HG03159 (cell line): ENCODE measurements around the gene LDAH.

ENCODE experiments used
- ATAC-seq: cut with Tn5 transposase; IDR thresholded peaks from one replicate; pipeline ENCODE4 v1.9.1; 2021; ENCODE audit warnings: mild to moderate bottlenecking, moderate library complexity; ENCODE audit not compliant: unreplicated experiment

The LDAH gene

GRCh38 chr2:20781656-20782265 is 41.1 kb downstream of the LDAH start:
- peak; percentile 80 for ATAC-seq

DNA sequence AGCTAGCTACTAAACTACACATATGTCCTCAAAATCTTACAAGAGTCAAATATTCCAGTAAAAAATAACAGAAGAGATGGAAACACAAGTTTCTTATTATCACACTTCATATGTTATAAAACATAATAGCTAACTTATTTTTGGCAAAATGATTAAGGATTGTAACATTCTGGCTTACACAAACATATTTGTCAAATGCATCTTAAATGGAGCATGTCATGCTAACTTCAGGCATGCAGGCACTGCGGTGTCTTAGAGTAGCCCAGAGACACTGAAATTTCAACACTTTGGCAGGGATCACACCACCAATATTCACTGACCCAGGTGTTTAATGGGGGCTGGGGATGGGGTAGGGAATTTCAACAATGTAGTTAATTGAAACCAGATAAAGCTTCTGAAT is 51.6 kb downstream of the LDAH start:
- ATAC-seq = no peak

DNA sequence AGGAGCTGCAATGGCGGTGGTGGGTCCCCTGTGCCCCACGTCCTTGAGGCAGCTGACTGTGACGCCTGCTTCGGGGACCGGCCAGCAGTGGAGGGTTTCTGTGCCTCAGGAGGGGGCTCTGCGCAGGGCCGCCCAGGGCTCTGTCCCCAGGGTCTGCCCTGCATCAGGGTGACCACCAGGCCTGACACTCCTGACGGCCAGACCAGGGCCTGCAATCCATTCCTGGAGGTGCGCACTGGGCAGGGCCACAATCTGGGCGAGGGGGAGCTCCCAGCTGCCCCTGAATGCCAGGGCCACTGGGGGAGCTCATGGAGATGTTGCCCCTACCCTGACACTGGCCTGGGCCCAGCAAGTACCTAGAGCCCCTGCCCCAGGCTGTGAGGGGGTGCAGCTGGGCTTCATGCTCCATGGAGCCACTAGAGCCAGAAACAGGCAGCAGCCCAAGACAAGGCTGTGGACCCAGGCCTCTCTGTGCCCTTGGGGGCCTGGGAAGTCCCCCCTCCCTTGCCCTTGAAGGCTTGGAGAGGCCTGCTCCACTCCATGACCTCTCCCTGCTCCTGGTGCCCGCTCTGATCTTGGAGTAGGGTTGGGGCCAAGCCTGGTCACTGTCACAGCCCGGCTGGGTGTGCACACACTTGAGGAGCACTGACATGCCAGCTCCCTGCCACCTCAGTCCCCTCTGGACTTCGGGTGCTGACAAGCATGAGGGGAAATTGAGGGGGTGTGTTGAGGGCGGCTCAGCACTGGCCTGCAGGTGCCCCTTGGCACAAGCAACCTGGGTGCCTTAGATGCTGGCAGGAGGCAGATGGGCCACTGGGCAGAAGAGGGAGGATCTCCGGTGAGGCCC is 55.9 kb downstream of the LDAH start:
- no peak for ATAC-seq

DNA sequence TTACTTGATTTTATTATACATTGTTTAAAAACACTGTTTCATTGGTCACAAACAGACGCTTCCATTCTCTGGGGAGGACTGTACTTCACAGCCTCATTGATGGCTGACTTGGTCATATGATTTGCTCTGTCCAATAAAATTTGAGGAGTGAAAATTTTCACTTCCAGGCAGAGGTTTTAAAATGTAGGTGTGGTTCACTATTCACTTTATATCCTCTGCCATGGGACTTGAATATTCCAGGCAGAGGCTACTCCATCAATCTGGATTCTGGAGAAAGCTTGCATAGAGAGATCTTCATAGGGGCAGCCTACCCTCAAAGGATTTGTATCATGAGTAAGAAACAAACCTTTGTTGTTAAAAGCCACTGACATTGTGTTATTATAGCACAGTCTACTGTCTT is 56.7 kb downstream of the LDAH start:
- no peak for ATAC-seq

DNA sequence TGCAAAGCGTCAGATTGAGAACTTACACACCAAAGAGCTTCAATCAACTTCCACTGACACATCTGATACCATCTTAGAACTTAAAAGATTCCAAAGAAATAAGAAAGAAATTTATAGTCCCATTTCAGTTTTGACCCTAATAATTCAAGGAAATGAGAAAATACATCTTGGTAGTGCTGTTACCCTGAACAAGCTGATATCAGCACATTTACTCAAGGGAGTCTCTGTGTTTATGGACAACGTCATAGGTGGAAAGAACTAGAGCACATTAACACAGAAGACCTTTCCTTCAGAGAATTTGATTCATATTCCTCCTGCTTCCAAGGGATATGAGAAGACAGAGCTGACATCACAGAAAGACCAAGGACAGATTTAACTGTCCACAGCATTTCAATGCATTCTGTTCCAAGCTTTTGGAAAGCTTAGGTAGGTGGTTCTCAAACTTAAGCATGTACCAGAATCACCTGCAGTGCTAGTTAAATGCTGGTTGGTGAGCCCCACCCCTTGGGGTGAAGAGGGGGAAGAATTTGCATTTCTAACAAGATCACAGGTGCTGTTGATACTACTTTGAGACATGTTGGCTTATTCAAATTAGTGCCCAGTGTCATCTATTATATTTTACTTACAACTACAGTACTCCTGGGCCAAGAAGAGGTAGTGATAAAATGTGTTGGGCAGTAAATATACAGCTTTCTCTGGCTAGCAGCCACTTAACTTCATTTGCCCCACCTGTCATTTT is 59.8 kb downstream of the LDAH start:
- peak; percentile 33 for ATAC-seq

- ATAC-seq = no peak
Observed at GRCh38 chr2:20759487-20759886, 63.4 kb downstream of the LDAH start.

DNA sequence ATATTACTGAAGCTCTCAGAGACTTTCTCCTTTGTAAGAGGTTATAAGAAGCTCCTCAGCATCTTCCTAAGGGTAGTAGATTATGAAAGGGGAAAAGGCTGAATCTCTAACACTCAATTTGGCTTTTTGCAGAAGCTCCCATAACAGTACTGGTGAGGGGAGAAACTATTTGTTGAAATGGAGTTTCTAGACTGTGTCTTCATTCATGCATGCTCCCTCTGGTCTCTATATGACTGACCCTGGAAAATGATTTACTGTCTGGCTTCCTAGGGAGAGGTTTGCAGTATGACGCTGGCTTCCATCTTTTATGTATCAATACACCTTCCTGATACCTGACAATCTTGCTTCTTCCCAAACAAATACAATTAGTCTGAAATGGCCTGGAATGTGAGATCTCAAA is 63.9 kb downstream of the LDAH start:
- peak; percentile 90 for ATAC-seq

- no peak for ATAC-seq
Observed at GRCh38 chr2:20757405-20758090, 65.4 kb downstream of the LDAH start.

DNA sequence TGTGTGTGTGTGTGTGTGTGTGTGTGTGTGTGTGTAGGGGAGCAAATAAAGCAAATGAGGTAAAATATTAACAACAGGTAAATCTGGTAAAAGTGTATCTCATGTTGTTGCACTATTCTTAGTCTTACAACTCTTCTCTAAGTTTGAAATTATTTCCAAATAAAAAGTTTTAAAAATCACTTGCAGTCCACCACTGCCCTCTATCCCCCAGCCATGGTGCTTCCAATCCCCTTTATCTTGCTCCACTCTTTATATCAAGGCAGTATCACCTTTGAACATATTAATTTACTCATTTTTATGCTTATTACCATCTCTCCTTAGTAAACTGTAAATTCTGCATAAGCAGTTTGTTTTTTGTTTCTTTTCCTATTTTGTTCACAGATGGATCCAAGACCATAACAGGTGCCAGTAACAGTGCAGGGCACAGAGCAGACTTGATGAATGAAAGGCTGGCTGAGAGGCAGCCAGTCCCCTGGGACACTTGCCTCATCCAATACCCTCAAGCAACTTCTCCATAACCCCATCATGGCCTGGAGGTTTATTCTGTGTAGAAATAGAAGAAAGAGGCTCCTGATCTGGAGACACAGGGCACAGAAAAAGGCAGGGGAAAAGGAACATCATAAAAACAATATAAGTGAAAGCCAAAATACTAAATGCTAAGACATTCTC is 67.6 kb downstream of the LDAH start:
- no peak for ATAC-seq

GRCh38 chr2:20752293-20752692 is 70.6 kb downstream of the LDAH start:
- ATAC-seq = no peak

GRCh38 chr2:20747317-20747716 is 75.6 kb downstream of the LDAH start:
- no peak for ATAC-seq

GRCh38 chr2:20745924-20746555 is 76.9 kb downstream of the LDAH start:
- ATAC-seq = no peak

DNA sequence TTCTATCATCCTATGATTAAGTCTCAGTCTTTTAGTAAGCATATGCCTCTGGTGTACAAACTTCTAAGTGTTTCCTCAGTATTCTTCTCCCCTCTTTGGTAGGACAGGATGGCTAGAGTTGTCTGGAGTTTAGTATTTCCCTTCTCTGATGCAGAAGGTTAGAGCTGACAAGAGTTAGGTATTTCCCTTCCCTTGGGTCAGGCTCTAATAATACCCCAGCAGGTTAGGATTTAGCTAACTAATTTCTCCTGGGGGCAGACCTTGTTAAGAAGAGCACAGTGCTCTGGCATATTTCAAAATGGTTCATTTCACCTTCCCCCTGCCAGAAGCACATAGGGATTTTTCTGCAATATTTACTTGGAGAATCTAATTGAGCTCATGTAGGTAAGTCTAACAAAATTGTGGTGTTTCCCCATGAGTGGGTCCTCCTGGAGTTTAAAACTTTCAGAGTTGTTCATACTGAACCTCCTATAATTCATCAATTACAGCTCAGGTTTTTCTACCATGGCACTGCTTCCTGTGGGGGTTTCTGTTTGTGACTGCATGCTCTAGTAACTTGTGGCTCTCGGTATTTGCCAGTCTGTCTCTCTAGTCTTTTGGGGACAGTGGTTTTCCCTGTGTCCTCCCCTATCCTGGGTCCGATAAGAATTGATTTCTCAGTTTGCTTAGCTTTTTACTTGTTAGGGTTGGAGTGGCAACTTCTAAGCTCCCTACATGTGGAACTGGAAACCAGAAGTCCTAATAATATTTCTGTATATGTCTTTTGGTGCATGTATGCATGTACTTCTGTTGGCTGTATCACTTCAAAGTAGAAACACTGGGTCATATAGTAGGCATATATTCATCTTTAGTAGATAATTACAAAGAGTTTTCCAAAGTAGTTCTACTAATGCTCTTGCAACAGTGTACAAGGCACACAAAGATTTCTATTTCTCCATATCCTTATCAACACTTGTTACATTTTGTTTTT is 78.2 kb downstream of the LDAH start:
- peak; percentile 93 for ATAC-seq

- ATAC-seq = no peak
Observed at GRCh38 chr2:20738772-20739171, 84.1 kb downstream of the LDAH start.

DNA sequence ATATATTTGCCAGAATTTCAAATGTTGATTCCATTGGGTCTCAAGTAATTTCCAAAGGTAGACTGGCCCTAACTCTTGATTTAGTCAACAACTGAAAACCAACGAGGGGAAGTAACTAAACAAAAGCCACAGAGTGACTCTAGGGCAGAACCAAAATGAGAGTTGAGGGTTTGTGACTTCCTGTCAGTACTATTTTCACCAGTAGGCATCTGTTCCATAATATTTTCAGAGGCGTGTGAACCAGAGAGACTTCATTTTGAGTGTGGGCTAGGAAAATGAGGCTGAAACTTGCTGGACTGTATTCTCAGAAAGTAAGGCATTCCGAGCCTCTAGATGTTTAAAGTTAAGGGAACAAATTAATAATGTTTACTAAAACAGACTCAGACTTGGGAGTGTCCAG is 85.4 kb downstream of the LDAH start:
- peak; percentile 96 for ATAC-seq

DNA sequence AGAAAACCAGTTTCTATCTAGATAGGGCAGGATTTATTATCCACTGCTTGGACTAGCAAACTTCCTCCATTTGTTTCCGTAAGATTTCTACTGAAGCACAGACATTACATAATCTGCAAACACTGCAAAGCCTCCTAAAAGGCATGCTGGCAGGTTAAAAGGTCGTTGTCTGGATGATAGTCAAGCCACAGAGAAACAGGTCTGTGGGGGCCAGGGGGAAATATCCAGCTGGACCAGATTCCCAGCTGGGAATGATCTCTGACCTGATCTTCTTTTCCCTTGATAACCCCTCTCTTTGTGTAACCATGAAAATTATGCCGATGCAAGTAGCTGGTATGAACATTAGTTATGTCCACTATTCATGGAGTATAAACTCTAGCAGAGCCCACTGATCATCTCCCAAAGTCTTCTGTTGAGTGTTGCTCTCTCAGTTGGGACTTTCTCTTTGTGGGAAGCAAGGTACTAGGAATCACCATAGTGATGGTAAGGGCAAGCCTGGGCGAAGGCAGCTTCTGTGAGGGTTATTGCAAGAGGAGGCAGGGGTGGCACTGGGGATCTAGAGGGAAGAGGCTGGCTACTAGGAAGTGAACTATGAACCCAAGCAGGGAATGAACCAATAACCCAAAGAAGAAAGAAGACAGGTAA is 94.7 kb downstream of the LDAH start:
- no peak for ATAC-seq

GRCh38 chr2:20726913-20727312 is 96.0 kb downstream of the LDAH start:
- no peak for ATAC-seq

- no peak for ATAC-seq
Observed at GRCh38 chr2:20725782-20726181, 97.1 kb downstream of the LDAH start.
